GM21619 (cell line): ENCODE results near the gene SMG7.
A peak's percentile ranks its signal among the peaks of the same experiment; 100 is the strongest.

Experiments
- ATAC-seq: cut with Tn5 transposase; IDR thresholded peaks from one replicate; pipeline ENCODE4 v1.9.1; 2021; ENCODE audit not compliant: unreplicated experiment

Gene SMG7

GRCh38 chr1:183562701-183563100, 90.4 kb downstream of the SMG7 start:
- no peak for ATAC-seq

- ATAC-seq, result no peak
Observed at GRCh38 chr1:183565261-183565660, 93.0 kb downstream of the SMG7 start.

- ATAC-seq, result no peak
Observed at GRCh38 chr1:183566026-183566425, 93.7 kb downstream of the SMG7 start.

- ATAC-seq, result peak; percentile 57
Observed at GRCh38 chr1:183567584-183567983, 95.3 kb downstream of the SMG7 start.

- no peak for ATAC-seq
Observed at GRCh38 chr1:183568176-183569021, 96.1 kb downstream of the SMG7 start.

GRCh38 chr1:183569141-183569540, 96.8 kb downstream of the SMG7 start:
- ATAC-seq, result no peak

- no peak for ATAC-seq
Observed at GRCh38 chr1:183569801-183570200, 97.5 kb downstream of the SMG7 start.

- no peak for ATAC-seq
Observed at GRCh38 chr1:183570451-183570850, 98.2 kb downstream of the SMG7 start.

- ATAC-seq, result no peak
Observed at GRCh38 chr1:183571678-183572268, 99.5 kb downstream of the SMG7 start.

GRCh38 chr1:183572721-183573120, 100.4 kb downstream of the SMG7 start:
- ATAC-seq, result no peak

- no peak for ATAC-seq
Observed at GRCh38 chr1:183575606-183576005, 103.3 kb downstream of the SMG7 start.

- no peak for ATAC-seq
Observed at GRCh38 chr1:183576537-183576936, 104.2 kb downstream of the SMG7 start.

GRCh38 chr1:183577897-183578465, 105.7 kb downstream of the SMG7 start:
- no peak for ATAC-seq

GRCh38 chr1:183578856-183579255, 106.6 kb downstream of the SMG7 start:
- ATAC-seq, result no peak

GRCh38 chr1:183580281-183580682, 108.0 kb downstream of the SMG7 start:
- ATAC-seq, result peak; percentile 50

GRCh38 chr1:183582021-183582713, 109.9 kb downstream of the SMG7 start:
- no peak for ATAC-seq

- no peak for ATAC-seq
Observed at GRCh38 chr1:183583466-183583865, 111.2 kb downstream of the SMG7 start.

- no peak for ATAC-seq
Observed at GRCh38 chr1:183584147-183584546, 111.8 kb downstream of the SMG7 start.

- no peak for ATAC-seq
Observed at GRCh38 chr1:183585038-183585437, 112.7 kb downstream of the SMG7 start.

GRCh38 chr1:183586455-183586854, 114.2 kb downstream of the SMG7 start:
- no peak for ATAC-seq

GRCh38 chr1:183586926-183587325, 114.6 kb downstream of the SMG7 start:
- no peak for ATAC-seq

GRCh38 chr1:183588827-183589226, 116.5 kb downstream of the SMG7 start:
- no peak for ATAC-seq
